Measurements from ENCODE around the gene ANKRD30B. TPM values are rescaled to one million over a fixed set of nuclear protein-coding genes. Genes with fewer than 3 reads are reported as not detected.
"Not testable (repeated sequence)": the region's sequence is repeated elsewhere in the genome, so short reads cannot be mapped to it uniquely, and the experiment has no call there.

The ANKRD30B gene
- total RNA-seq, 1 donor from 2014 or later, result 0.70 TPM

- DNase-seq (ENCODE audit: extremely low read depth, low read depth, low spot score), result not testable (repeated sequence)
Observed at GRCh38 chr18:14855634-14856033, 107.7 kb downstream of the ANKRD30B start.

DNA sequence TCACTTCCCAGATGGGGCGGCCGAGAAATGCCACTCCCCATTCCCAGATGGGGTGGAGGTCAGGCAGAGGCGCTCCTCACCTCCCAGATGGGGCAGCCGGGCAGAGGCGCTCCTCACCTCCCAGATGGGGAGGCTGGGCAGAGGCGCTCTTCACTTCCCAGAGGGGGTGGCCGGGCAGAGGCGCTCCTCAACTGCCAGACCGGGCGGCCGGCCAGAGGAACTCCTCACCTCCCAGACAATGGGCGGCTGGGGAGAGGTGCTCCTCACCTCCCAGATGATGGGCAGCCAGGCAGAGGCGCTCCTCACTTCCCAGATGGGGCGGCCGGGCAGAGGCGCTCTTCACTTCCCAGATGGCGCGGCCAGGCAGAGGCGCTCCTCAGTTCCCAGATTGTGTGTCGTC lies 108.3 kb downstream of the ANKRD30B start:
- not testable (repeated sequence) for DNase-seq (ENCODE audit: extremely low read depth, low read depth, low spot score)

- not testable (repeated sequence) for DNase-seq (ENCODE audit: extremely low read depth, low read depth, low spot score)
Observed at GRCh38 chr18:14858514-14858913, 110.5 kb downstream of the ANKRD30B start.

DNA sequence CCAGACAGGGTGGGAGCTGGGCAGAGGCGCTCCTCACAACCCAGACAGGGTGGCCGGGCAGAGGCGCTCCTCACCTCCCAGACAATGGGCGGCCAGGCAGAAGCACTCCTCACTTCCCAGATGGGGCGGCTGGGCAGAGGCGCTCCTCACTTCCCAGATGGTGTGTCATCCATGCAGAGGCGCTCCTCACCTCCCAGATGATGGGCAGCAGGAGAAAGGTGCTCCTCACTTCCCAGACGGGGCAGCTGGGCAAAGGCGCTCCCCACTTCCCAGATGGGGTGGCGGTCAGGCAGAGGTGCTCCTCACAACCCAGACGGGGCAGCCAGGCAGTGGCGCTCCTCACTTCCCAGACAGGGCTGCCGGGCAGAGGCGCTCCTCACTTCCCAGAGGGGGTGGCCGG lies 112.0 kb downstream of the ANKRD30B start:
- not testable (repeated sequence) for DNase-seq (ENCODE audit: extremely low read depth, low read depth, low spot score)

DNA sequence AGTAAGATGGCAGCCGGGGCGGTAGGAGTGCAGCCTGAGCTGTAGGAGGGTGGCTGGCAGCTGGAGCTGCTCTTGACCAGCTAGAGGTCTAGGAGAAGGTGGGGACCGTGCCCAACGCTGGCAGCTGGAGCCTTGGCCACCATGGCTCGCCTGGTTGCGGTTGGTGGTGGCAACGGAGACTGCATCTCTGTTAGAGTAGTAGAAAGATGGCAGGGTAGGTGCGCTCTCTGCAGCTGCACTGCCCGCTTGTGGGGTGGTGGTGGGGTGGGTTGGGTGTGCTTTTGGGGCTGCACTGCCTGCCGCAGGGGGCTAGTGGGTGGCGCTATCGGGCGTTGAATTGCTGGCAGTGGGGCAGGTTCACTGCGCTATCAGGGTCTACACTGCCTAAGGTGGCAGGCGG lies 118.5 kb downstream of the ANKRD30B start:
- DNase-seq (ENCODE audit: extremely low read depth, low read depth, low spot score), result not testable (repeated sequence)

- DNase-seq (ENCODE audit: extremely low read depth, low read depth, low spot score), result not testable (repeated sequence)
Observed at GRCh38 chr18:14867988-14868387, 120.0 kb downstream of the ANKRD30B start.

DNA sequence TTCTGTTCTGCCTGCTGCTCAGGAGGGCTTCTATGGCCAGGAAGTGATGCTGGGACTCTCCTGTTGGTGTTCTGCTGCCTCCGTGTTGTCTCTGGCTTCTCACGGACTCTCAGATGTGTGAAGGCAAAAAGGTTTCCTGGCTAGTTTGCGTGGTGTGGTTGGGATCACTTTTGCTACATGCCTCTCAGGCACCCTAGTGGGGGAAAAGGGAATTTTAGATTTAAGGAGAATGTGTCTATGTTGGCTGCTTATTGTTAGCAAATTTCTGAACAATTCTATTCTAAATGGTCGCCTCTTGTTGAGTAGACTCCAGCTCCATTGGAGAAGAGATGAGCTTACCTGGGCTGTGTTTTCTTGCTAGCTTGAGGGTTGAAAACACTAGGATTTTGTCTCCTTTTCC lies 120.9 kb downstream of the ANKRD30B start:
- not testable (repeated sequence) for DNase-seq (ENCODE audit: extremely low read depth, low read depth, low spot score)

DNA sequence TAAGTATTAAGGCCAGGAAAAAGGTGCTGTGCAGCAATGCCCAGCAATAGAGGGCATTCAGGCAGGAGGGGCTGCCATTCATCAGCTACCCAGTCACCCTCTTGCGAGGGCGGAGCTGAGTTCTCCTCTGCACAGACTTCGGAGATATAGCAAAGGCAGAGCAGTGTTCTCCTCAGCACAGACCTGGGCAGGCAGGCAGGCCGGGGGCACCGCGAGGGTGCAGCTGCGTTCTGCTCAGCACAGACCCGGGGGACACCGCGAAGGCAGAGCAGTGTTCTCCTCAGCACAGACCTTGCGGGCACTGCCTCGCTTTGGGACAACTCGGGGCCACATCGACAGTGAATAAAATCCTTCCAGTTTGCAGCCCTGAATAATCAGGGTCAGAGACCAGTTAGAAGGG lies 130.9 kb downstream of the ANKRD30B start:
- not testable (repeated sequence) for DNase-seq (ENCODE audit: extremely low read depth, low read depth, low spot score)

DNA sequence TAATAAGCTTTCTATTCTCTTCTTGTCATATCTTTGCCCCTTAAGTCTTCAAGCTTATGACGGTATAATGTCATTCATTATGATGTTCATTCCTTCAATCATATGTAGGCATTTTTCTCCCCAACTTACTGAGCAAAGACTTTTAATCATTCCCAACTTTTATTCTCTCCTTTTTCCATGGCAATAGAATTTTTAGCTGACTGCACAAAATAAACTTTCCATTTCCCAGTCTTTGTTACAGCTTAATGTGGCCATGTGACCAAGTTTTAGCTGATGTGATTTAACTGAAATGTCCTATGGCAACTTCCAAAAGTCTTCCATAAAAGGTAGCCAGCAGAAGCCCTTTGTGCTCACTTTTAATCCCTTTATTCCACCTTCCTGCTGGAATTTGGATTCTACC lies 152.5 kb downstream of the ANKRD30B start:
- DNase-seq (ENCODE audit: extremely low read depth, low read depth, low spot score), result no peak

Other genes starting within 250 kb of the ANKRD30B start
- gene POTEC, start 204.6 kb upstream of the ANKRD30B start, total RNA-seq, result not detected in 2 replicates